Right atrium auricular region (tissue), 2 donors: Measurements from ENCODE around the gene XKR7. TPM values are rescaled to one million over a fixed set of nuclear protein-coding genes. Genes with fewer than 3 reads are reported as not detected.

Source experiments
- DNase-seq: peaks from one replicate; pipeline ENCODE4 v3.0.0-alpha.2; 2019; ENCODE audit warnings: low spot score
- H3K27ac ChIP-seq, 2 donors: fragments of 200-600 bp; sonication (generic); 1 replicate in 1 of 2; 2 replicates in 1 of 2; pipeline ENCODE4 v1.5.1; 2016 to 2019
- H3K27me3 ChIP-seq, 2 donors: fragments of 200-600 bp; sonication (generic); one replicate each; pipeline versions ENCODE4 v1.5.1 to v1.6.0; 2017 to 2019
- H3K36me3 ChIP-seq: fragments of 200-600 bp; sonication (generic); one replicate; pipeline ENCODE4 v1.5.1; 2016
- H3K4me1 ChIP-seq, 2 donors: fragments of 200-600 bp; sonication (generic); one replicate each; pipeline versions ENCODE4 v1.5.1 to v1.6.0; 2017 to 2019
- H3K4me3 ChIP-seq, 2 donors: fragments of 200-600 bp; sonication (generic); 1 replicate in 1 of 2; 2 replicates in 1 of 2; pipeline ENCODE4 v1.5.1; 2017 to 2019; ENCODE audit warnings: mild to moderate bottlenecking in 1 of 2, moderate library complexity in 1 of 2
- H3K9me3 ChIP-seq, 2 donors: fragments of 200-600 bp; sonication (generic); one replicate each; pipeline ENCODE4 v1.5.1; 2019
- total RNA-seq, 2 donors: library from RNA; depleted of rRNA; stranded (reverse); fragments of >200 nt; gene quantifications; one replicate each; pipeline ENCODE4 v1.1.0, GENCODE V29; 2016
- TF ChIP-seq, protein P1 (sequence below), 2 donors: fragments of 200-600 bp; sonication (generic); IDR thresholded peaks; one replicate each; pipeline ENCODE4 v1.5.1; 2019; ENCODE audit warnings: antibody characterized with exemption in 2 of 2

The XKR7 gene
- total RNA-seq, 2 donors from 2014 or later, result not detected

DNA sequence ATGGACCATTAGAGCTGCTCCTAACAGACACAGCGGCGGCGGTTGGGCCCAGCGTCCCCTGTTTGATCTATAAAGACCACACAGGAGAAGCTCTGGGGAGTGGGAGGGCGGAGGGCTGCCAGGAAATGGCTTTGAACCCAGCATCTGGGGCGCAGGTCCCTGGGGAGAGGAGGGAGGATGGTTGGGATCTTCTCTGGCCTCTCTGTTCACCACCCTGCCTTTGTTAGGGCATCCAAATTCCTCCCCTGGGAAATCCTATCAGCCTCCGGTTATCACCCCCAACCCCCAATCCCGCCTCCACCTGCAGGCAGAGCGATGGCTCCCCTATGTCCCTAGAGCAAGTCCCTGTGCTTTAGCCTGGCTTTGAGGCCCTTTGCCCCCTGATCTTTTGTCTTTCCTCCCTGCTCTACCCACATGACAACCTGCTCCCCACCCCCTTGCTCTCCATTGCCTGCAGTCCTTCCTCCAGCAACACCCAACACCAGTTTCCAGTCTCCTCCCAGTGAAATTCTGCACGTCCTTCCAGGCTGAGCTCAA lies 7.1 kb downstream of the XKR7 start:
- H3K9me3 ChIP-seq, result no peaks in the 10 kb centered on the region
- DNase-seq, result no peak
- H3K4me1 ChIP-seq, result no peaks in the 10 kb centered on the region
- no peak overlapping the region for H3K27ac ChIP-seq
- H3K36me3 ChIP-seq, result no peaks in the 10 kb centered on the region
- TF ChIP-seq, protein P1, sequence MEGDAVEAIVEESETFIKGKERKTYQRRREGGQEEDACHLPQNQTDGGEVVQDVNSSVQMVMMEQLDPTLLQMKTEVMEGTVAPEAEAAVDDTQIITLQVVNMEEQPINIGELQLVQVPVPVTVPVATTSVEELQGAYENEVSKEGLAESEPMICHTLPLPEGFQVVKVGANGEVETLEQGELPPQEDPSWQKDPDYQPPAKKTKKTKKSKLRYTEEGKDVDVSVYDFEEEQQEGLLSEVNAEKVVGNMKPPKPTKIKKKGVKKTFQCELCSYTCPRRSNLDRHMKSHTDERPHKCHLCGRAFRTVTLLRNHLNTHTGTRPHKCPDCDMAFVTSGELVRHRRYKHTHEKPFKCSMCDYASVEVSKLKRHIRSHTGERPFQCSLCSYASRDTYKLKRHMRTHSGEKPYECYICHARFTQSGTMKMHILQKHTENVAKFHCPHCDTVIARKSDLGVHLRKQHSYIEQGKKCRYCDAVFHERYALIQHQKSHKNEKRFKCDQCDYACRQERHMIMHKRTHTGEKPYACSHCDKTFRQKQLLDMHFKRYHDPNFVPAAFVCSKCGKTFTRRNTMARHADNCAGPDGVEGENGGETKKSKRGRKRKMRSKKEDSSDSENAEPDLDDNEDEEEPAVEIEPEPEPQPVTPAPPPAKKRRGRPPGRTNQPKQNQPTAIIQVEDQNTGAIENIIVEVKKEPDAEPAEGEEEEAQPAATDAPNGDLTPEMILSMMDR (IDR thresholded peaks at IDR 0.05), result no peak
- no peaks in the 10 kb centered on the region for H3K27me3 ChIP-seq
- H3K4me3 ChIP-seq, result no peak overlapping the region

DNA sequence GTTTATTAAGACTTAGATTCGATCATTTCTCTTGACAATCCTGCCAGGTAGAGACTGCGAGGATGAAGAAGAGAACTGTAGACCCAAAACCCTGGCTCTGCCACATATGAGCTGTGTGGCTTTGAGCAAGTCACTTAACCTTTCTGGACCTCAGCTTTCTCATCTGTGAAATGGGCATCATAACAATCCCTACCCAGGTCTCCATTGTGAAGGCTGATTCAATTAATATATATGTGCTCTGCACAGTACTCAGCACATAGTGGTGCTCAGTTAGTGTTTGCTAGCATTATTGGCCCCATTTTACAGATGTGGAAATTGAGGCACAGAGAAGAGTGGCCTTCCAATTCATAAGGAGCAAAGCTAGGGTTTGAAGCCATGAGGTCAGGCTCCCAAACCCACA lies 7.9 kb downstream of the XKR7 start:
- Histone ChIP-seq H3K4me1 (no peaks in the 10 kb centered on the region), H3K27me3 (no peaks in the 10 kb centered on the region)

DNA sequence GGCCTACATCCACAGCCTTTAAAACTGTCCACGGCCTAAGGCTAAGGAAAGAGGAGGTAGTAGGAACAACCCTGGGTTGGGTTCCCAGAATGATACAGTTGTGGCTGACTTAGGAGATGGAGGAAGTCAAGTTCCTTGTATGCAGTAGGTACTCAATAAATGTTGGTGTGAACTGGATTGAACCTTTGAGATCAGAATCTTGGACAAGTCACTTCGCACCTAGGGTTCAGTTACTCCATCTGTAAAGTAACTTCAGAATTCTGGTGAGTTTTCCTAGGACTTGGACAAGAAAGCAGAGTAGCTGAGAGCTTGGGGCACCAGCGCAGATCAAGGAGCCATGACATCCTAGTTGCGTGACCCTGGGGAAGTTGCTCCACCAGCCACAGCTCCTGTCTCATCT lies 9.1 kb downstream of the XKR7 start:
- no peak for DNase-seq
- TF ChIP-seq, protein P1 (IDR thresholded peaks at IDR 0.05), result no peak
- Histone ChIP-seq H3K9me3 (no peaks in the 10 kb centered on the region), H3K36me3 (no peaks in the 10 kb centered on the region), H3K27me3 (no peaks in the 10 kb centered on the region), H3K27ac (no peak overlapping the region), H3K4me3 (no peak overlapping the region), H3K4me1 (no peaks in the 10 kb centered on the region)

More for the DNA sequence above, 7.9 kb downstream of the XKR7 start:
- no peak overlapping the region for H3K27ac ChIP-seq
- H3K9me3 ChIP-seq, result no peaks in the 10 kb centered on the region
- H3K4me3 ChIP-seq, result no peak overlapping the region
- TF ChIP-seq, protein P1 (IDR thresholded peaks at IDR 0.05), result no peak
- DNase-seq, result no peak
- no peaks in the 10 kb centered on the region for H3K36me3 ChIP-seq

DNA sequence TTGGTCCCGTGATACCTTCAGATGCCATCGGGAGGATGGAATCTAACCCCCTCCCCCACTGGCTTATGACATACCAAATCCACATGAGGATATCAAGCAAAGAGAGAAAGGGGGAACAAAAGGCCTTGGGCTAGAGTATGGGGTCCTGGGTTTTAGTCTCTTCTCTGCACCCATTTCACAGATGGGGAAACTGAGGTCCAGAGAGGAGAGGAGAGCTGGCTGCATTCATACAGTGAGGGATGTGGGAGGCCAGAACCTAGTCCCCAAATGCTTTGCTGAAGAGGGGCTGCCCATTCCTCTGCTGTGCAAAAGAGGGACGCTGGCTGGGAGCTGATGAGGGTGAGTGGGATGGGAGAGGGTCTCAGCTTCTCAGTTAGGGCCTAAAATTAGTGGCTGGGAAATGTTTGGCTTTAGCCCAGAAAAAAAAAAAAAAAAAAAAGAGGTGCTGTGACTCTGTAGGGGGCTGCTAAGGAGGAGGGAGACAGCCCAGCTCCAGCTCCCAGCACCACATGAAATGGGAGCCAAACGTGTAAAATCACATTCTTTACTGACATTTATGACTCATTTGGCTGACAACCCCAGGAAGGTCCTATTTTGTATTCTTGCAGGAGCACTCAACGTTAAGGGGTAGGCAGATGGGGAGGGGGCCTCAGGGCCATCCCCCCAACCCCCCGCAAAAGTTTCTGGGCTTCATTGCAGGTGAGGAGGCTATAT lies 11.9 kb downstream of the XKR7 start:
- TF ChIP-seq, protein P1 (IDR thresholded peaks at IDR 0.05), result no peak
- Histone ChIP-seq H3K36me3 (no peaks in the 10 kb centered on the region), H3K4me1 (no peaks in the 10 kb centered on the region), H3K4me3 (no peak overlapping the region), H3K27ac (no peak overlapping the region), H3K27me3 (no peaks in the 10 kb centered on the region), H3K9me3 (no peaks in the 10 kb centered on the region)
- DNase-seq, result no peak

DNA sequence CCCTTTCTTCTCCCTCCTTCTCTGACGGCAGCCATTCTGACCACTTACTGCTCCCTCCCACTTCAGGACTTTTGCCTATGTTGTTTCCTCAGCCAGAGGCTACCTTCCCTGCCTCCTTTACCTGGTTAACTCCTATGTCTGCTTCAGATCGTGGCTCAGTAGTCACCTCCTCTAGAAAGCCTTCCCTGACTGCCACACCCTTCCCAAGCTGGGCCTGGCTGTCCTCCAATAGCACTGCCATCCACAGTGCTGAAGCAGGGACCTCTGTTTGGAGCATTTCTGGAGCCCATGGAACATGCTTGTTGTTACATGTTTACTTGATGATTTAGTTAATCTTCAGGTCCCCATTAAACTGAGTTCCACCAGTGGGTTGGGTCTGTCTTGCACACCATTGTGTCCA lies 13.8 kb downstream of the XKR7 start:
- Histone ChIP-seq H3K4me3 (no peak overlapping the region), H3K27me3 (no peaks in the 10 kb centered on the region), H3K36me3 (no peaks in the 10 kb centered on the region), H3K27ac (no peak overlapping the region), H3K4me1 (no peaks in the 10 kb centered on the region), H3K9me3 (no peaks in the 10 kb centered on the region)
- TF ChIP-seq, protein P1 (IDR thresholded peaks at IDR 0.05), result no peak
- DNase-seq, result no peak
